MM.1S (cell line): ENCODE data around the gene STAU1.

Source experiments
- DNase-seq: peaks from one replicate; pipeline ENCODE4 v3.0.0-alpha.2; 2015
- H2AFZ ChIP-seq: fragments of 300-600 bp; sonication (generic); 2 replicates; pipeline ENCODE4 v1.6.0; 2016; ENCODE audit warnings: antibody characterized with exemption, low read length
- H3F3A ChIP-seq: fragments of 300-600 bp; sonication (generic); 2 replicates; pipeline ENCODE4 v1.6.1; 2016; ENCODE audit warnings: mild to moderate bottlenecking, antibody characterized with exemption, low read length, moderate library complexity, mixed read lengths; ENCODE audit not compliant: insufficient read depth
- H3K27ac ChIP-seq: fragments of 300-600 bp; sonication (generic); 2 replicates; pipeline ENCODE4 v1.5.1; 2016; ENCODE audit warnings: mild to moderate bottlenecking, low read length
- H3K27me3 ChIP-seq: fragments of 300-600 bp; sonication (generic); replicated peaks from 2 replicates; pipeline ENCODE4 v1.6.0; 2016; ENCODE audit warnings: low read length; ENCODE audit not compliant: insufficient read depth
- H3K36me3 ChIP-seq: fragments of 300-600 bp; sonication (generic); replicated peaks from 2 replicates; pipeline ENCODE4 v1.6.1; 2016; ENCODE audit warnings: mild to moderate bottlenecking, low read length, mixed read lengths; ENCODE audit not compliant: insufficient read depth
- H3K4me1 ChIP-seq: fragments of 300-600 bp; sonication (generic); 2 replicates; pipeline ENCODE4 v1.6.1; 2016; ENCODE audit warnings: low read length, mixed read lengths
- H3K4me2 ChIP-seq: fragments of 300-600 bp; sonication (generic); 2 replicates; pipeline ENCODE4 v1.6.0; 2016; ENCODE audit warnings: low read depth, low read length
- H3K4me3 ChIP-seq: fragments of 300-600 bp; sonication (generic); 2 replicates; pipeline ENCODE4 v1.5.1; 2016; ENCODE audit warnings: low read length, mixed read lengths
- H3K79me2 ChIP-seq: fragments of 300-600 bp; sonication (generic); 2 replicates; pipeline ENCODE4 v1.6.1; 2016; ENCODE audit warnings: mixed run types, low read length, mixed read lengths
- H3K9ac ChIP-seq: fragments of 300-600 bp; sonication (generic); 2 replicates; pipeline ENCODE4 v1.6.1; 2016; ENCODE audit warnings: low read length, mixed read lengths
- H3K9me2 ChIP-seq: fragments of 300-600 bp; sonication (generic); replicated peaks from 2 replicates; pipeline ENCODE4 v1.6.1; 2016; ENCODE audit warnings: mild to moderate bottlenecking, low read length, mixed read lengths; ENCODE audit not compliant: insufficient read depth
- H3K9me3 ChIP-seq: fragments of 300-600 bp; sonication (generic); replicated peaks from 2 replicates; pipeline ENCODE4 v1.6.1; 2016; ENCODE audit warnings: mild to moderate bottlenecking, low read length, mixed read lengths; ENCODE audit not compliant: insufficient read depth
- H4K20me1 ChIP-seq: fragments of 300-600 bp; sonication (generic); 2 replicates; pipeline ENCODE4 v1.6.1; 2016; ENCODE audit warnings: mild to moderate bottlenecking, low read length, moderate library complexity, mixed read lengths; ENCODE audit not compliant: insufficient read depth
- CTCF ChIP-seq: fragments of 300-600 bp; sonication (generic); IDR thresholded peaks from 2 replicates; pipeline ENCODE4 v1.5.1; 2016; ENCODE audit warnings: antibody characterized with exemption, low read length, mixed read lengths
- EZH2 ChIP-seq: fragments of 300-600 bp; sonication (generic); optimal IDR thresholded peaks from 2 replicates; pipeline ENCODE3; 2017; ENCODE audit warnings: low read depth, mild to moderate bottlenecking, antibody characterized with exemption, low read length, mixed read lengths
- EZH2phosphoT487 ChIP-seq: fragments of 300-600 bp; sonication (generic); IDR thresholded peaks from 2 replicates; pipeline ENCODE4 v1.6.1; 2018; ENCODE audit warnings: antibody characterized with exemption, low read length

Gene STAU1

GRCh38 chr20:49161428-49162152 is 26.5 kb downstream of the STAU1 start:
- no peak for DNase-seq
- Histone ChIP-seq H3K9me3 (no peaks in the 10 kb centered on the region), H3K27ac (no peak overlapping the region), H3F3A (peaks cover 1% of the 10 kb centered on the region; the same call in 1 of the 2 replicates), H3K4me3 (no peak overlapping the region), H2AFZ (no peak overlapping the region), H3K36me3 (no peaks in the 10 kb centered on the region; the same call in 1 of the 2 replicates), H4K20me1 (no peaks in the 10 kb centered on the region; the same call in 1 of the 2 replicates), H3K9ac (no peak overlapping the region), H3K79me2 (peaks cover 72% of the 10 kb centered on the region), H3K4me2 (no peak overlapping the region), H3K27me3 (no peaks in the 10 kb centered on the region), H3K4me1 (peaks cover 11% of the 10 kb centered on the region), H3K9me2 (no peaks in the 10 kb centered on the region)
- TF ChIP-seq CTCF (no peak), EZH2phosphoT487 (no peak), EZH2 (no peak)

GRCh38 chr20:49160057-49160929 is 27.8 kb downstream of the STAU1 start:
- Histone ChIP-seq H3K4me2 (no peak overlapping the region), H3K27me3 (no peaks in the 10 kb centered on the region), H3K4me3 (no peak overlapping the region), H3K9ac (no peak overlapping the region), H3F3A (no peaks in the 10 kb centered on the region), H3K9me3 (no peaks in the 10 kb centered on the region), H3K9me2 (no peaks in the 10 kb centered on the region), H3K27ac (no peak overlapping the region), H3K79me2 (peaks cover 71% of the 10 kb centered on the region), H2AFZ (no peak overlapping the region), H3K4me1 (no peaks in the 10 kb centered on the region), H4K20me1 (no peaks in the 10 kb centered on the region), H3K36me3 (no peaks in the 10 kb centered on the region)
- DNase-seq: no peak
- no peak for TF ChIP-seq EZH2
- TF ChIP-seq EZH2phosphoT487: no peak
- no peak for TF ChIP-seq CTCF

GRCh38 chr20:49157146-49157545 is 31.0 kb downstream of the STAU1 start:
- peaks cover 60% of the 10 kb centered on the region for H3K79me2 ChIP-seq
- DNase-seq: no peak
- H3K27ac ChIP-seq: no peak overlapping the region
- H3F3A ChIP-seq: no peaks in the 10 kb centered on the region
- H3K4me1 ChIP-seq: no peaks in the 10 kb centered on the region
- no peaks in the 10 kb centered on the region for H3K9me3 ChIP-seq
- H2AFZ ChIP-seq: no peak overlapping the region
- no peak overlapping the region for H3K9ac ChIP-seq
- TF ChIP-seq EZH2: no peak
- TF ChIP-seq EZH2phosphoT487: no peak
- TF ChIP-seq CTCF: no peak
- H3K9me2 ChIP-seq: no peaks in the 10 kb centered on the region
- no peak overlapping the region for H3K4me3 ChIP-seq
- H3K27me3 ChIP-seq: no peaks in the 10 kb centered on the region
- no peaks in the 10 kb centered on the region for H4K20me1 ChIP-seq
- H3K4me2 ChIP-seq: no peak overlapping the region
- H3K36me3 ChIP-seq: no peaks in the 10 kb centered on the region
